ENCODE data around the gene CDH24.

CDH24 gene

GRCh38 chr14:23056956-23057756, at the start of gene CDH24:
CDH24 (minus strand) TSS chr14:23057520; CDS start chr14:23055733, 1,787 bp downstream.
- Histone ChIP-seq H3K27me3 (ENCODE audit: insufficient read depth, poor library complexity, severe bottlenecking) (no peaks in the 10 kb centered on the region), H3K36me3 (ENCODE audit: low read depth) (peaks cover 35% of the 10 kb centered on the region), H3K4me3 (ENCODE audit: severe bottlenecking) (peak within 1 kb of the TSS; percentile 76), H3K27ac (ENCODE audit: poor library complexity, severe bottlenecking) (peak within 1 kb of the TSS; percentile 73), H3K9me3 (ENCODE audit: severe bottlenecking) (no peaks in the 10 kb centered on the region), H3K4me1 (ENCODE audit: insufficient read depth, poor library complexity, severe bottlenecking) (peaks cover 6% of the 10 kb centered on the region)
- ATAC-seq (ENCODE audit: low read depth): peak; percentile 64
- TF ChIP-seq CTCF (IDR thresholded peaks at IDR 0.05; ENCODE audit: poor library complexity, severe bottlenecking): no peak
- peak; percentile 89 for DNase-seq (ENCODE audit: low spot score)

DNA sequence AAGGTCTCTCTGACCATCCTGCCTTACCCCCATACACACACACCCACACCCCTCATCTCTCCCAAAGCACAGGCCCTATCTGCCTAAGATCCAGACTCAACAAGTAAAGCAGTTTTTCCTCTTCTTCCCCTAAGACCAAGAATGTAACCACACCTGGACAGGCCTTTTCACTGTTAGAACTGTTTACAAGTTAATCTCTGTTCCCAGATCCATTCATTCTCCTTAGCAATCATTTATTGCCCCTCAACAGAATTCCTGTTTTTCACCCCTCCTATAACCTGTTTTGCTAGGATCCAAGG, 49.4 kb upstream of the CDH24 start:
- Histone ChIP-seq H3K4me3 (ENCODE audit: severe bottlenecking) (no peak overlapping the region), H3K27ac (ENCODE audit: poor library complexity, severe bottlenecking) (no peak overlapping the region)
- DNase-seq (ENCODE audit: low spot score): no peak

GRCh38 chr14:23105348-23105824, 48.1 kb upstream of the CDH24 start:
- no peak for TF ChIP-seq CTCF (IDR thresholded peaks at IDR 0.05; ENCODE audit: poor library complexity, severe bottlenecking)
- H3K9me3 ChIP-seq (ENCODE audit: severe bottlenecking): no peaks in the 10 kb centered on the region
- H3K27me3 ChIP-seq (ENCODE audit: insufficient read depth, poor library complexity, severe bottlenecking): no peaks in the 10 kb centered on the region
- no peaks in the 10 kb centered on the region for H3K4me1 ChIP-seq (ENCODE audit: insufficient read depth, poor library complexity, severe bottlenecking)
- no peaks in the 10 kb centered on the region for H3K36me3 ChIP-seq (ENCODE audit: low read depth)
- H3K4me3 ChIP-seq (ENCODE audit: severe bottlenecking): no peak overlapping the region
- DNase-seq (ENCODE audit: low spot score) (no peak), ATAC-seq (ENCODE audit: low read depth) (no peak)
- H3K27ac ChIP-seq (ENCODE audit: poor library complexity, severe bottlenecking): no peak overlapping the region

More for the DNA sequence above, 49.4 kb upstream of the CDH24 start:
- Histone ChIP-seq H3K4me1 (ENCODE audit: insufficient read depth, poor library complexity, severe bottlenecking) (no peaks in the 10 kb centered on the region), H3K9me3 (ENCODE audit: severe bottlenecking) (no peaks in the 10 kb centered on the region), H3K36me3 (ENCODE audit: low read depth) (no peaks in the 10 kb centered on the region), H3K27me3 (ENCODE audit: insufficient read depth, poor library complexity, severe bottlenecking) (no peaks in the 10 kb centered on the region)
- TF ChIP-seq CTCF (IDR thresholded peaks at IDR 0.05; ENCODE audit: poor library complexity, severe bottlenecking): no peak
- no peak for ATAC-seq (ENCODE audit: low read depth)

- H3K4me1 ChIP-seq (ENCODE audit: insufficient read depth, poor library complexity, severe bottlenecking): no peaks in the 10 kb centered on the region
- no peak for TF ChIP-seq CTCF (IDR thresholded peaks at IDR 0.05; ENCODE audit: poor library complexity, severe bottlenecking)
- H3K27me3 ChIP-seq (ENCODE audit: insufficient read depth, poor library complexity, severe bottlenecking): no peaks in the 10 kb centered on the region
- DNase-seq (ENCODE audit: low spot score): no peak
- no peaks in the 10 kb centered on the region for H3K9me3 ChIP-seq (ENCODE audit: severe bottlenecking)
- H3K36me3 ChIP-seq (ENCODE audit: low read depth): no peaks in the 10 kb centered on the region
- H3K4me3 ChIP-seq (ENCODE audit: severe bottlenecking): no peak within 1 kb of the TSS
- no peak within 1 kb of the TSS for H3K27ac ChIP-seq (ENCODE audit: poor library complexity, severe bottlenecking)
- ATAC-seq (ENCODE audit: low read depth): no peak
These were observed 47.4 kb upstream of the CDH24 start, which contains the start of gene CIROP for GRCh38 chr14:23104591-23105347. CIROP (minus strand) TSS chr14:23104989; CDS start chr14:23104920, 69 bp downstream.

Data from RWPE2 (cell line).